Cardiac fibroblast (primary cell): ENCODE results near the gene VPS33B.

ENCODE experiments used
- DNase-seq, 2 donors: peaks; one replicate each; pipeline versions ENCODE4 v3.0.0 to v3.0.0-alpha.2; 2010; ENCODE audit warnings: low read depth in 2 of 2
- H3K4me3 ChIP-seq, 2 donors: replicated peaks in 1 of 2; 1 replicate in 1 of 2; 2 replicates in 1 of 2; pipeline ENCODE4 v1.5.1; 2011; ENCODE audit warnings: low read depth in 2 of 2, low read length in 2 of 2, mild to moderate bottlenecking in 2 of 2, moderate library complexity in 1 of 2
- CTCF ChIP-seq: IDR thresholded peaks from one replicate; pipeline ENCODE4 v1.5.1; 2011; ENCODE audit warnings: low read depth, mild to moderate bottlenecking, low read length, inconsistent platforms

Gene VPS33B

GRCh38 chr15:90954712-90955623 is 67.4 kb downstream of the VPS33B start, which contains the start of gene RCCD1:
RCCD1 (plus strand) TSS chr15:90954884; CDS start chr15:90956735, 1,851 bp downstream.
- peak within 1 kb of the TSS; percentile 82 to 87 for H3K4me3 ChIP-seq
- DNase-seq = peak; percentile 95 to 96
- no peak for TF ChIP-seq CTCF

GRCh38 chr15:90953947-90954711 is 68.3 kb downstream of the VPS33B start:
- peak overlapping the region in 1 of 2 donors; percentile 82 for H3K4me3 ChIP-seq
- DNase-seq = no peak
- no peak for TF ChIP-seq CTCF

GRCh38 chr15:90952901-90953677 is 69.3 kb downstream of the VPS33B start:
- DNase-seq = no peak
- no peak overlapping the region for H3K4me3 ChIP-seq
- TF ChIP-seq CTCF = no peak

- no peak for DNase-seq
- TF ChIP-seq CTCF = no peak
- H3K4me3 ChIP-seq = no peak overlapping the region
Measured at GRCh38 chr15:90950676-90951075, 71.7 kb downstream of the VPS33B start.

GRCh38 chr15:90949979-90950675 is 72.3 kb downstream of the VPS33B start:
- no peak for TF ChIP-seq CTCF
- DNase-seq = no peak
- H3K4me3 ChIP-seq = no peak overlapping the region
